HG03521 (cell line): Measurements from ENCODE around the gene PSAPL1.

Source experiments
- ATAC-seq: cut with Tn5 transposase; IDR thresholded peaks from one replicate; pipeline ENCODE4 v1.9.1; 2021; ENCODE audit warnings: mild to moderate bottlenecking, moderate library complexity; ENCODE audit not compliant: unreplicated experiment

PSAPL1 gene

GRCh38 chr4:7384003-7384928 lies 50.5 kb downstream of the PSAPL1 start:
- no peak for ATAC-seq

- ATAC-seq, result no peak
These were observed 51.5 kb downstream of the PSAPL1 start for GRCh38 chr4:7383266-7383665.

GRCh38 chr4:7382634-7383014 lies 52.1 kb downstream of the PSAPL1 start:
- ATAC-seq, result no peak

- no peak for ATAC-seq
These were observed 52.7 kb downstream of the PSAPL1 start for GRCh38 chr4:7381890-7382633.

GRCh38 chr4:7381221-7381889 lies 53.4 kb downstream of the PSAPL1 start:
- no peak for ATAC-seq
